BE2C (cell line): ENCODE measurements around the gene PBX2.
A peak's percentile ranks its signal among the peaks of the same experiment; 100 is the strongest.

Source experiments
- DNase-seq: peaks from one replicate; pipeline ENCODE4 v3.0.0-alpha.2; 2020
- H3K27me3 ChIP-seq: fragments of 250-450 bp; sonication (Bioruptor Pico); 2 replicates; pipeline ENCODE4 v1.5.1; 2020; ENCODE audit warnings: mild to moderate bottlenecking
- H3K36me3 ChIP-seq: fragments of 250-450 bp; sonication (Bioruptor Pico); 2 replicates; pipeline ENCODE4 v1.5.1; 2020; ENCODE audit warnings: mild to moderate bottlenecking
- H3K4me1 ChIP-seq: fragments of 250-450 bp; sonication (Bioruptor Pico); 2 replicates; pipeline ENCODE4 v1.5.1; 2020
- H3K4me3 ChIP-seq: 2 replicates; pipeline ENCODE4 v1.5.1; 2011; ENCODE audit warnings: low read depth, low read length
- H3K9me3 ChIP-seq: fragments of 250-450 bp; sonication (Bioruptor Pico); 2 replicates; pipeline ENCODE4 v1.5.1; 2020
- TF ChIP-seq, protein P1 (sequence below): IDR thresholded peaks from 2 replicates; pipeline ENCODE4 v1.5.1; 2012; ENCODE audit warnings: mild to moderate bottlenecking, low read depth, low read length

The PBX2 gene

DNA sequence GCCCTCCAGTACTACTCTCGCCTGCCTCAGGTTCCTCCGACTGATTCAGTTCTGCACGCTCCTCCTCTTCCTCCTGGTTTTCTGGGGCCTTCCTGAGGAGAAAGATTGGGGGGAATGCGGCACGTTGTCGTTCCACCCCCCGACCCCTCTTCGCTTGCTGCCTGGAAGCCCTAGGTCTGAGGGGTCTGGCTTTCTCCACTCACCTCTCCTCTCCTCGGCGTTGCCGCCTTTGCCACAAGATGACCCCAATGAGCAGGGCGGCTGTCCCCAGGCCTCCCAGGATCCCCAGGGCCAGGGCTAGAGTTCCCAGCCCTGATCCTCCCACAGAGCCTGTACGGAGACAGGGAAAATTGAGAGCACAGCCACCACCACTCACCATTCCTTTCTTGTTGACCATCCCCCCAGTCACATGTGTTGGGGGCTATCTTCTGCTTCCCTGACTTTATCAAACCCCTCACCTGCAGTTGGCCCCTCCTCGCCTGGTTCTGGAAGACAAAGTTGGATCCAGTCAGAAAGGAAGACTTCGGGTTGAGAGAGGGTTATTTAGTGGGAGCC, 8.8 kb downstream of the PBX2 start:
- DNase-seq, result no peak
- Histone ChIP-seq H3K4me3 (no peak overlapping the region), H3K36me3 (no peaks in the 10 kb centered on the region), H3K27me3 (no peaks in the 10 kb centered on the region), H3K4me1 (no peaks in the 10 kb centered on the region), H3K9me3 (no peaks in the 10 kb centered on the region)
- TF ChIP-seq, protein P1, sequence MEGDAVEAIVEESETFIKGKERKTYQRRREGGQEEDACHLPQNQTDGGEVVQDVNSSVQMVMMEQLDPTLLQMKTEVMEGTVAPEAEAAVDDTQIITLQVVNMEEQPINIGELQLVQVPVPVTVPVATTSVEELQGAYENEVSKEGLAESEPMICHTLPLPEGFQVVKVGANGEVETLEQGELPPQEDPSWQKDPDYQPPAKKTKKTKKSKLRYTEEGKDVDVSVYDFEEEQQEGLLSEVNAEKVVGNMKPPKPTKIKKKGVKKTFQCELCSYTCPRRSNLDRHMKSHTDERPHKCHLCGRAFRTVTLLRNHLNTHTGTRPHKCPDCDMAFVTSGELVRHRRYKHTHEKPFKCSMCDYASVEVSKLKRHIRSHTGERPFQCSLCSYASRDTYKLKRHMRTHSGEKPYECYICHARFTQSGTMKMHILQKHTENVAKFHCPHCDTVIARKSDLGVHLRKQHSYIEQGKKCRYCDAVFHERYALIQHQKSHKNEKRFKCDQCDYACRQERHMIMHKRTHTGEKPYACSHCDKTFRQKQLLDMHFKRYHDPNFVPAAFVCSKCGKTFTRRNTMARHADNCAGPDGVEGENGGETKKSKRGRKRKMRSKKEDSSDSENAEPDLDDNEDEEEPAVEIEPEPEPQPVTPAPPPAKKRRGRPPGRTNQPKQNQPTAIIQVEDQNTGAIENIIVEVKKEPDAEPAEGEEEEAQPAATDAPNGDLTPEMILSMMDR, result no peak

DNA sequence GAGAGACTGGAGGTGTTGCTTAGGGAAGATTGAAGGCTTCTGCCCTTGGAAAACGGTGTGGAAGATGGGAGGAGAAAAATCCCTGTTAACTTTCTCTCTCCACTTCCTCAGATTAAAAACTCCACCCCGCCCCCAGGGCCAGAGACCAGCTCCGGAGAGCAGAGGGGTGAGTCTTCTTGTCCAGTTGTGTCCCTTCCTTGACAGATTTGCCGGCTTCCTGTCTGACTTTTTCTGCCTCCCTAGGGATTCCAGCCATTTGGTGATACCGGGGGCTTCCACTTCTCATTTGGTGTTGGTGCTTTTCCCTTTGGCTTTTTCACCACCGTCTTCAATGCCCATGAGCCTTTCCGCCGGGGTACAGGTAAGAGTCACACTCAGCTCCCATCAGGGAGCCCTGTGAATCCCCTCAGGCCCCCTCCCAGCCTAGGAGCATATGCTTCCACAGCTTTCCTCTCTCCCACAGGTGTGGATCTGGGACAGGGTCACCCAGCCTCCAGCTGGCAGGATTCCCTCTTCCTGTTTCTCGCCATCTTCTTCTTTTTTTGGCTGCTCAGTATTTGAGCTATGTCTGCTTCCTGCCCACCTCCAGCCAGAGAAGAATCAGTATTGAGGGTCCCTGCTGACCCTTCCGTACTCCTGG, 10.1 kb downstream of the PBX2 start:
- Histone ChIP-seq H3K36me3 (no peaks in the 10 kb centered on the region), H3K27me3 (no peaks in the 10 kb centered on the region), H3K4me3 (no peak overlapping the region), H3K4me1 (no peaks in the 10 kb centered on the region), H3K9me3 (no peaks in the 10 kb centered on the region)
- no peak for DNase-seq
- TF ChIP-seq, protein P1, result no peak

DNA sequence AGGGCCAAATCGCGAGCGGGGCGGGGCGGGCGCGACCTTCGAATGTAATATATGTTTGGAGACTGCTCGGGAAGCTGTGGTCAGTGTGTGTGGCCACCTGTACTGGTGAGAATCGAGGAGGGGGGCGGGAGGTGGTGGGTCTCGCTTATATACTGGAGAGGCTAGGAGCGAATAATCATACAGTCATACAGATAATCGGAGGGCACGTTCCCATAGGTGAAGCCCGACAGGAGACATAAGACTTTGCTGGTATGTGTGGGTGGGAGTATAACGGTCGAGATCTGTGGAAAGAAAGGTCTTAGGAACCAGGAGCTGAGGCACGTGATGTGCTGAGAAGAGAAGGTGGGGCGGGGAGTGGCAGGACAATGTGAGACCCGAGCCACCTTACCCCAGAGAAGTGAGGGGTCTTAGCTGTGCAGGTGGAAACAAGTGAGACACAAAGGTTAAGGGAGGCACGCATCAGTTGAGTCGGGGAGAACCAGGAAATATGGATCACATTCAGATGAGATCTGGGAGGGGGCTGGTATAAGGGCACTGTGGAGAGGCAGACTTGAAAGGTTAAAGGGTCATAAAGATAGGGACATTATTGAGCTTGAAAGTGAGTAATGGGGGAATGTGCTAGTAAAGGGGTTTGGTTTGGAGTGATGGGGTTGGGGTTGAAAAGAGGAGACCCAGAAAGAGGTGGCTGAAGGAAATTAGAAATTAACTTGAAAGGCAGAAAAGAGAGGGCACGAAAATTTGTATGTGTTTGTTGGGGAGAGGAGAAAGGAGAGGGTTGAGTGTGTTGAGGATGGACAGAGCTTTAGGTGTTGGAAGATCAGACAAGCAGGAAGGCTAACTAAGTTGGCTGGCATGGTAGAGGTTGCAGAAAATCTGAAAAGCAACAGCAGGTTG, 11.2 kb downstream of the PBX2 start:
- H3K9me3 ChIP-seq, result no peaks in the 10 kb centered on the region
- DNase-seq, result no peak
- H3K4me3 ChIP-seq, result peak overlapping the region; percentile 96
- no peaks in the 10 kb centered on the region for H3K4me1 ChIP-seq
- H3K36me3 ChIP-seq, result no peaks in the 10 kb centered on the region
- TF ChIP-seq, protein P1, result no peak
- no peaks in the 10 kb centered on the region for H3K27me3 ChIP-seq

DNA sequence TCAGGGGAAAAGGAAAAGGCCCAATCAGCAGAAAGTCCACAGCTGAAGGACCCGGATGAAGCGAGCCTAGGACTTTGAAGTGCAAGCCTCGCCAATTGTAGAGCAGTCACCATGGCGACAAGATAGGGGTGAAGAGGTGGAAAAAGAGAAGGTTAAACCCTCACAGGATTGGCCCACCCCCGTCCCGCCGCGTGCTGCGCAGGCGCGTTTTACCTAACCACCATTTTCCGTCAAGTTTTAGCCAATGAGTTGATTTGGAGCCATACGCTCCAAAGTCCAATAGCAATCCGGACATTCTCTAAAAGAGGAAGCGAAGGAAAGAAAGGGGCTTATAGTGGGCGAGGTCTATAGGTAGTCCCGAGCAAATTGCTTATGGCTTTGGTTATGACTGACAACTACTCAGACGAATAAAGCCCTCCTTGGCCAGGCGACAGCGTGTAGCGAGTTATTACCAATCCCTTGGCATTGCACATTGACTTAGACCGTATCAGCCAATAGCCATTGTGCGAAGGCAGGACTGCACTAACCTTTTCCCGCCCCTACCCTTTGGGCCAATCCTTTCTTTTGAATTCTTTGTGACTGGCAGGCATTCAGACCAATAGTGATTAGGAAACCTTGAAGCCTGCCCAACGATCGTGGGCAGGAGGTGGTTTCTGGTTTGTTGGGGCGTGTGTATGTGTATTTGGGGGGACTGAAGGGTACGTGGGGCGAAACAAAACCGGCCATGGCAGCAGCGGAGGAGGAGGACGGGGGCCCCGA, 12.0 kb downstream of the PBX2 start, which contains the start of gene RNF5:
Gene RNF5, plus strand, starts transcription at position 618 of the 759 bp plus-strand sequence. Its CDS starts 107 bp downstream, at position 725.
- H3K36me3 ChIP-seq, result no peaks in the 10 kb centered on the region
- H3K9me3 ChIP-seq, result no peaks in the 10 kb centered on the region
- peak; percentile 97 for DNase-seq
- H3K4me3 ChIP-seq, result peak within 1 kb of the TSS; percentile 96
- TF ChIP-seq, protein P1, result no peak
- no peaks in the 10 kb centered on the region for H3K4me1 ChIP-seq
- H3K27me3 ChIP-seq, result no peaks in the 10 kb centered on the region

DNA sequence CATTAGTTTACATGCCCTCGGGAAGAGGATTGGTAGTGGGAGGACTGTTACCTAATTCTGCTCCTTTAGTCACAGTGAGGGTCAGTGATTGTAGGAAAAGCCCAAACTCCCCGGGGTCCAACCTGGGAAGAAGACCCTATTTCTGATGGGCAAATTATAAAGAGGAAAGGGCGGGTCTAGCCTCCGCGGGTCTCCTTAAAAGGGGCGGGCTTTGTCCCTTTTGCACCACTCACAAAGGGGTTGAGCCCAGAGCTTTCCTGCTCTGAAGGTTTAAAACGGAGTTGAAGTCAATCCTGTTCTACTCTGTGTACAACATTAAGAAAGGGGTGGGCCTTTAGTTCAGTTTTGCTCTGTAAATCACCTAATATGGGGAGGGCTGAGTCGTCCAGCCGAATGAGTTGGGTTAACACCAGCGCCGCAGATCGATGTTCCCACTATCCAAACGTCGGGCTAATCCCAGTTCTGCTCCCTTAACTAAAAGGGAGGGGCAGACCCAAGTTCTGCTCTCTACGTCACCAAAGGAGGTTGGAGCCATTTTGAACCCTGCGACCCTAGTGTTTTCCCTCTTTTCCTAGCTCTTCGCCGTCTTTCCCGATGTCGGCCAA, 12.7 kb downstream of the PBX2 start:
- DNase-seq, result peak; percentile 69

More for the DNA sequence above, 12.7 kb downstream of the PBX2 start:
- H3K36me3 ChIP-seq, result no peaks in the 10 kb centered on the region
- H3K4me3 ChIP-seq, result peak overlapping the region; percentile 96
- H3K4me1 ChIP-seq, result no peaks in the 10 kb centered on the region
- TF ChIP-seq, protein P1, result no peak
- H3K9me3 ChIP-seq, result no peaks in the 10 kb centered on the region
- no peaks in the 10 kb centered on the region for H3K27me3 ChIP-seq
